ENCODE results near the gene PANK4. TPM values are rescaled to one million over a fixed set of nuclear protein-coding genes. Genes with fewer than 3 reads are reported as not detected.
A peak's percentile ranks its signal among the peaks of the same experiment; 100 is the strongest.

Gene PANK4
- total and polyA plus RNA-seq, 10 of the 15 experiments (the other 5 are each of a cell fraction or from before 2014, with no cell fraction given) = 0.35 to 38.0 (median 18.6) TPM

- TF ChIP-seq NKRF (conservative IDR thresholded peaks at IDR 0.05) = peak; percentile 74; the same call in 1 of the 2 replicates
- peak; percentile 67; the same call in 1 of the 2 replicates for TF ChIP-seq ATF3 (IDR thresholded peaks at IDR 0.05; ENCODE audit: borderline replicate concordance, extremely low read depth, low read depth, low read length)
- no peak for TF ChIP-seq PAX5 (IDR thresholded peaks at IDR 0.05; ENCODE audit: borderline replicate concordance, low read depth, low read length)
- TF ChIP-seq ZNF384 (IDR thresholded peaks at IDR 0.05; ENCODE audit: borderline replicate concordance, low read depth, low read length) = no peak
- TF ChIP-seq NFXL1 (IDR thresholded peaks at IDR 0.05; ENCODE audit: borderline replicate concordance) = no peak
- no peak for TF ChIP-seq RFX5 (IDR thresholded peaks at IDR 0.05; ENCODE audit: low read depth, low read length)
- no peak for TF ChIP-seq BCLAF1 (IDR thresholded peaks at IDR 0.05)
- TF ChIP-seq STAT1 (conservative IDR thresholded peaks at IDR 0.05) = peak; percentile 73; the same call in 1 of the 2 replicates
- TF ChIP-seq ETV6 (conservative IDR thresholded peaks at IDR 0.05 in 1 of 2, IDR thresholded peaks at IDR 0.05 in 1 of 2; ENCODE audit: borderline replicate concordance in 1 of 2, low read depth in 1 of 2) = no peak
- TF ChIP-seq SIN3A (IDR thresholded peaks at IDR 0.05; ENCODE audit: low read depth, low read length) = peak; percentile 22; the same call in 1 of the 2 replicates
- no peak for TF ChIP-seq SP1 (IDR thresholded peaks at IDR 0.05; ENCODE audit: low read depth, low read length)
- TF ChIP-seq NRF1 (conservative IDR thresholded peaks at IDR 0.05; ENCODE audit: low read depth, low read length) = no peak
- no peak for TF ChIP-seq MLLT1 (IDR thresholded peaks at IDR 0.05)
- peak; percentile 74; the same call in 1 of the 2 replicates for TF ChIP-seq HSF1 (IDR thresholded peaks at IDR 0.05; ENCODE audit: low read depth, low read length)
- TF ChIP-seq NR2C1 (IDR thresholded peaks at IDR 0.05) = peak; percentile 75
- TF ChIP-seq EED (IDR thresholded peaks at IDR 0.05; ENCODE audit: low read depth) = no peak
- TF ChIP-seq SREBF1 (IDR thresholded peaks at IDR 0.05; ENCODE audit: low read length) = peak; percentile 88
- no peak for TF ChIP-seq POLR2AphosphoS2 (IDR thresholded peaks at IDR 0.05; ENCODE audit: low read depth, low read length)
- no peak for TF ChIP-seq FOS (IDR thresholded peaks at IDR 0.05; ENCODE audit: borderline replicate concordance, extremely low read depth, insufficient read length)
- TF ChIP-seq LARP7 (IDR thresholded peaks at IDR 0.05) = peak; percentile 88
- peak; percentile 99 for TF ChIP-seq SIX5 (IDR thresholded peaks at IDR 0.05; ENCODE audit: low read depth, low read length, severe bottlenecking)
These were observed at the start of gene PANK4 (continued) for GRCh38 chr1:2525920-2526823.

Measured in GM12878 (cell line).